ENCODE data around the gene SMYD2. TPM values are rescaled to one million over a fixed set of nuclear protein-coding genes. Genes with fewer than 3 reads are reported as not detected.

The SMYD2 gene
- total RNA-seq, 4 donors from 2014 or later, result 10.5 to 23.7 (median 15.0) TPM

DNA sequence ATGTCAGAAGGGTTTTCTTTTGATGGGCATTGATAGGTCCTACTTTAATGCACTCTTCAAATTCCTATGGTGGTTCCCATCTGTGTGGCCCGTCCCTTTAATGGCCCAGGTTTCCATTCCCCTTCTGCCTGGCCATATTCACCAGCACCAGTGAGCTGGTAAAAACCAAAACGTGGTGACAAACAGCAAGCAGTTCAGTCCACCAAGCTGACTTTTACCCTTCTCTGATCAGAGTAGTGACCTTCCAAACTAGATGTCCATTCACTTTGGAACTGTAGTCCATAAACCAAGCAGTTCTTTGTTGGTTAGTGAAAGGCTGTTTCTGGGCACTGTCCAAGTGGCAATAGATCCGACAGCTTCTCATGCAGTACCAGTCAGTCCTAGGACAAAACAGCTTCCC lies 60.5 kb downstream of the SMYD2 start:
- 62 to 71% methylated on average over 3 of the region's 3 CpGs for WGBS, 2 donors
- TF ChIP-seq POLR2A (IDR thresholded peaks at IDR 0.05) (no peak), EP300 (IDR thresholded peaks at IDR 0.05) (no peak)
- TF ChIP-seq, protein P1, sequence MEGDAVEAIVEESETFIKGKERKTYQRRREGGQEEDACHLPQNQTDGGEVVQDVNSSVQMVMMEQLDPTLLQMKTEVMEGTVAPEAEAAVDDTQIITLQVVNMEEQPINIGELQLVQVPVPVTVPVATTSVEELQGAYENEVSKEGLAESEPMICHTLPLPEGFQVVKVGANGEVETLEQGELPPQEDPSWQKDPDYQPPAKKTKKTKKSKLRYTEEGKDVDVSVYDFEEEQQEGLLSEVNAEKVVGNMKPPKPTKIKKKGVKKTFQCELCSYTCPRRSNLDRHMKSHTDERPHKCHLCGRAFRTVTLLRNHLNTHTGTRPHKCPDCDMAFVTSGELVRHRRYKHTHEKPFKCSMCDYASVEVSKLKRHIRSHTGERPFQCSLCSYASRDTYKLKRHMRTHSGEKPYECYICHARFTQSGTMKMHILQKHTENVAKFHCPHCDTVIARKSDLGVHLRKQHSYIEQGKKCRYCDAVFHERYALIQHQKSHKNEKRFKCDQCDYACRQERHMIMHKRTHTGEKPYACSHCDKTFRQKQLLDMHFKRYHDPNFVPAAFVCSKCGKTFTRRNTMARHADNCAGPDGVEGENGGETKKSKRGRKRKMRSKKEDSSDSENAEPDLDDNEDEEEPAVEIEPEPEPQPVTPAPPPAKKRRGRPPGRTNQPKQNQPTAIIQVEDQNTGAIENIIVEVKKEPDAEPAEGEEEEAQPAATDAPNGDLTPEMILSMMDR (IDR thresholded peaks at IDR 0.05), result no peak
- DNase-seq (ENCODE audit: low spot score in 2 of 2), result no peak
- Histone ChIP-seq H3K4me1 (peaks cover 0 to 12% (median 0%) of the 10 kb centered on the region in 4 donors), H3K36me3 (peaks cover 0 to 33% (median 0%) of the 10 kb centered on the region in 3 donors), H3K27ac (no peak overlapping the region), H3K9me3 (peaks cover 0 to 10% (median 0%) of the 10 kb centered on the region in 4 donors), H3K27me3 (no peaks in the 10 kb centered on the region), H3K4me3 (no peak overlapping the region)

DNA sequence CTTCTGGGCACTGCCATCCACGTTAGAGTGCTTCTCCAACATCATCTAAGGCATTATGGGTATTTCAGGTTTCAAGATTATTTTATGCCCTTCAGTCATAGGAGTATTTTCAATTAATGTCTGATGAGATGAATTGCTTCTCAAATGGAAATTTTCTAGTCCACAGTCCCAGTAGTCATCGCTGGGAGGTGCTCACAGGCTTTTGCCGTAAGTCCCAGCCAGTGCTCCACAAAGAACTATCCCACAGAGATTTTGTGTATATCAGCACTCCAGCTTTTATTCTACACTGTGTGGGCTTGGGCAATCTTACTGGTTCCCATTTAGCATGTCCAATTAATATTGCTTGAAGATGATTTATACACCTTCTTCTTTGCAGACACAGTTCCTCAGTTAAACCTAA lies 61.0 kb downstream of the SMYD2 start:
- TF ChIP-seq EP300 (IDR thresholded peaks at IDR 0.05) (no peak), POLR2A (IDR thresholded peaks at IDR 0.05) (no peak)
- TF ChIP-seq, protein P1 (IDR thresholded peaks at IDR 0.05), result no peak
- WGBS, 2 donors, result 68 to 88% methylated on average over 3 of the region's 3 CpGs
- DNase-seq (ENCODE audit: low spot score in 2 of 2), result no peak
- Histone ChIP-seq H3K36me3 (peaks cover 0 to 38% (median 0%) of the 10 kb centered on the region in 3 donors), H3K4me1 (peaks cover 0 to 10% (median 0%) of the 10 kb centered on the region in 4 donors), H3K9me3 (peaks cover 0 to 10% (median 0%) of the 10 kb centered on the region in 4 donors), H3K27me3 (no peaks in the 10 kb centered on the region), H3K4me3 (no peak overlapping the region), H3K27ac (no peak overlapping the region)

DNA sequence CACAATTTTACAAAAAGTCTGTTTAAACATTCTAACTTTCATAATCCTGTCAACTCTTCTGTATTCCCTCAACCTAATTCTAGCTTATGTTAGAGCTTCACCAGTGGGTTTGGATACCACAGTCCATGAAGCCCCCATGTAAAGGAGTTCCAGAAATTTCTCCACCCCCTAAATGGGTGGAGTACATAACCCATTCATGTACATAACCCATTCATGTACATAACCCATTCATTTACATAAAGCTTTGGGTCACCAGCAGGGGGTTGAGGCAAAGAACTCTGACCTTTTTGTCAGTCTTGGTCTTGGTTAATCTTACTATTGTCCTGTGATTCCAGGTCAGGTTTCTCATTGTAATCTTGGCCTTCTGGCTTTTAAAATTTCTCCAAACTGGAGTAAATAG lies 61.6 kb downstream of the SMYD2 start:
- Histone ChIP-seq H3K4me3 (no peak overlapping the region), H3K36me3 (peaks cover 0 to 44% (median 0%) of the 10 kb centered on the region in 3 donors), H3K4me1 (peaks cover 0 to 4% (median 0%) of the 10 kb centered on the region in 4 donors), H3K27me3 (no peaks in the 10 kb centered on the region), H3K9me3 (peaks cover 0 to 10% (median 0%) of the 10 kb centered on the region in 4 donors), H3K27ac (no peak overlapping the region)
- DNase-seq (ENCODE audit: low spot score in 2 of 2), result no peak
- TF ChIP-seq POLR2A (IDR thresholded peaks at IDR 0.05), result no peak
- TF ChIP-seq EP300 (IDR thresholded peaks at IDR 0.05), result no peak
- TF ChIP-seq, protein P1 (IDR thresholded peaks at IDR 0.05), result no peak

DNA sequence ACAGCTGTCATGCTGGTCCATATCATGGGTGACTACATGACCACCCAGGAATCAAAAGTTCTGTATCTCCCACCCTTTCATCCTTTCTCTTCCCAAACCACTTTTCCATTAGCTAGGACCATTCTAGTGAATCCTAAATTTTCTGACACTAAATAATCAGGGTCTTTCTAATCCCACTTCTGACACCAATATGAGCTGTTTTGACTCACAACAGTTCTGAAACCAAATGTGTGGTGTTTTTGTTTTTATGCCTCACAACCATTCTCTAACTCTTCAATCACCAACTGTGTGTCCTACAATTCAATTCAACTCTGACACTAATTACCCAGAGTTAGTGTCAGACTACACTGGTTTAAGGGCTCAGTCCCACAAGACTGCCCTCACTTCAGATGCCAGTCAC lies 63.9 kb downstream of the SMYD2 start:
- no peak for DNase-seq (ENCODE audit: low spot score in 2 of 2)
- no peak overlapping the region for H3K4me3 ChIP-seq
- H3K27me3 ChIP-seq, result no peaks in the 10 kb centered on the region
- TF ChIP-seq POLR2A (IDR thresholded peaks at IDR 0.05), result no peak
- no peak for TF ChIP-seq EP300 (IDR thresholded peaks at IDR 0.05)
- TF ChIP-seq, protein P1 (IDR thresholded peaks at IDR 0.05), result no peak
- H3K9me3 ChIP-seq, result peaks cover 0 to 10% (median 0%) of the 10 kb centered on the region in 4 donors
- H3K36me3 ChIP-seq, result peaks cover 0 to 54% (median 0%) of the 10 kb centered on the region in 3 donors
- no peak overlapping the region for H3K27ac ChIP-seq
- peaks cover 0 to 6% (median 0%) of the 10 kb centered on the region in 4 donors for H3K4me1 ChIP-seq

DNA sequence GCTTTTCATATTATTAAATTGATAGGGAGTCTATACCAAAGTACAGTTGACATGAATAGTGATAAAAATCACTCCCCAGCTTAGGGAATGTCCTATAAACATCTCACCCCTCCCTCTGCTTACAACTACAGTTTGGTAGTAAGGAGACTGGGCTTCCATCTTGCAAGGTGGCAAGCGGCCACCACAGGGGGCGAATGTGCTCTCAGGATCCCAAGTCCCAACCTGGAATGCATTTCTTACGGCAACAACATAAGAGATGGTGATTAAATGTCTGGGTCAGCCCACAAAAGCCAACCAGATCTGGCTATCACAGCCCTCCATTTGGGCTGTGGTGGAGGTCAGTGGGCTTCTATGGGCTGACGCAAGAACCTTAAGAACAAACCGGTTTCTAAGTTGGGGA lies 68.0 kb downstream of the SMYD2 start:
- no peak for DNase-seq (ENCODE audit: low spot score in 2 of 2)
- Histone ChIP-seq H3K36me3 (peaks cover 0 to 49% (median 0%) of the 10 kb centered on the region in 3 donors), H3K27me3 (no peaks in the 10 kb centered on the region), H3K4me3 (no peak overlapping the region), H3K27ac (no peak overlapping the region), H3K4me1 (peaks cover 0 to 8% (median 0%) of the 10 kb centered on the region in 4 donors), H3K9me3 (peaks cover 0 to 10% (median 0%) of the 10 kb centered on the region in 4 donors)
- TF ChIP-seq EP300 (IDR thresholded peaks at IDR 0.05) (no peak), POLR2A (IDR thresholded peaks at IDR 0.05) (no peak)
- TF ChIP-seq, protein P1 (IDR thresholded peaks at IDR 0.05), result no peak
- 90 to 95% methylated on average over 5 of the region's 5 CpGs for WGBS, 2 donors
